HG02623 (cell line): Measurements from ENCODE around the gene TGM2.

Experiments
- ATAC-seq: cut with Tn5 transposase; IDR thresholded peaks from one replicate; pipeline ENCODE4 v1.9.1; 2021; ENCODE audit warnings: moderate library complexity; ENCODE audit not compliant: unreplicated experiment

TGM2 gene

DNA sequence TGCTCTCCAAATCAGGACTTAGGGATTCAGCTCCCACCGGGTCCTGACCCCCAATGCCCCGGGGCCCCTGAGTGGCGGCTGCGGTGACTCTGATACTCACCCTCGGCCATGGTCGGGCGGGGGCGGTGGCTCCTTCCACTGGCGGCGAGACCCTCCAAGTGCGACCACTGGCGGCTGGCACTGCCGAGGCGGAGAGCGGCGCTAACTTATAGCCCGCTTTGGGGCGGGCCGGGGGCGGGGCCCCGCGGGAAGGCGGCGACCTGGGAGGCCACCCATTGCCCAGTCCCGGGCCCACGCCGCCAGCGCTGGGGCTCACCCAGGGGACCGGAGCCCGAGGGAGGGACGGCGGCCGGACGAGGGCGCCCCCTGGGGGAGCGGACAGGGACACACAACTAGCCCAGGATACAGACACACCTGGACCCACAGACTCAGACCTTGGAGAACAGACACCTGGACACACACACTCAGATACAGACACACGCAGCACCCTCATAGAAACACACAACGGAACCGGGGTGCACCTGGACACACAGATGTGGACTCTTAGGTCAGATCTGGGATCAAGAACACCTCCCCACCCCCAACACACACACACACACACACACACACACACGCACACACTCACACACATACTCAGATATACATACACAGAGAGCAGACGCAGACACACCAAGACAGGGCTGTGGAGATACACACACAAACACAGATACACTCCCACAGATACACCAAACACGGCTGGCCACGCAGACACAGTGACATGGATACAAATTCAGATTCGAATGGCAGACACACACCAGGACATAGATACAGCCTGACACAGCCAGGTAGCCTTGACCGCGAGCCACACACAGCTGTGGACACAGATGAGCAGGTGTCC, at the start of gene TGM2:
TSS of gene TGM2 (minus strand) at position 182 of the 877 bp plus-strand sequence. CDS start at position 110, 72 bp downstream.
- no peak for ATAC-seq

DNA sequence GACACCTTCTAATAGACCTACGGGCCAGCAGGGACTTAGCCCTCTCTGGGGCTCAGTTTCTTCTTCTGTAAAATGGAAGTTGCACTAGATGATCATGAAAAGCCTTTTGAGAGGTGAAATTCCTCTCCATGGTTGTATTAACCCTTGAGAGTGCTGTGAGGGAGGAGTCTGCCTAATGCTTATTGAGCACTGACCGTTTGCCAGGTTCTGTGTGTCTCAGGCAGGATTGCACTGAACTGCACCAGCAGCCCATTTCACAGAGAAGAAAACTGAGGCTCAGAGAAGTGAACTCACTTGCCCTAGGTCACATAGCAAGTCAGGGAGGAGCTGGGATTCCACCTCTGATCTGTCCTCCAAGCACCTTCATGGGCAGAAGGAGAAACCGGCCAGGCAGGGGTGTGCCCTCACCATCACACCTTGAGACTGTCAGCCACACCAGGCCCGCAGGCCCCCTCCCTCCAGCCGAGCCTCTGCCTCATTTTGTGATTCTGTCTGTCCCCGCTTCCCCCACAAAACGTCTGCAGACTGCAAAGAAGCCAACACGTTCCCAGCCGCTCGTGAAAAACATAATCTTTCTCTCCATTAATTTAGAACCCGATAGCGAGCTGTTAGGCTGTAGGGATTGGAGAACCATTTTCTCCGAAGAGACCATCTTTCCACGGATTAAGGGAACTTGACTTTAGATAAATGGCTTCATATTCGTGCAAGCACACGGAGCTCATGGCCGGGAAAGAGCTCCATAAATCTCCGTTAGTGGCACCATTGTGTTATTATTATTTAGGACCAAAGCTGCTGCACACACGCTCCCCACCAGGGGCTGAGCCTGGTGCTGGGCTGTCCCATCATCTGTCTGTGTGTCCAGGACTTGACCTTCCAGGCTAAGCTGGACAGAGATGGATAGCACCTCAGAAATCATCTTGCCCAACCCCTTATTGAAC, 49.5 kb upstream of the TGM2 start:
- ATAC-seq, result no peak

DNA sequence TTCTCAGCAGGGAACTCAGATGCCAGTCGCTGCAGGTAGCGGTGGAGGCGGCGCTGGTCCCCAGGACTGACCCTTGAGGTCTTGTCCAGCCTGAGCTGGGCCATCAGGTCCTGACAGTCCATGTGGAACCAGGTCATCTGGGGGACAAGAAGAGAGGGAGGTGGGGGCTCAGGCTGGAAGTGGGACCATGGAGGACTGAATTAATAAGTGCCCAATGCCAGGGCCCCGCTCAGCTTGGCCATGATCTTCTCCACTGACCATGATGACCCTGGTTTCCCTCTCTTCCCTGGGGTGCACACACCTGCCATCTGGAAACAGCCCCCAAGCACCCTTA, 48.5 kb upstream of the TGM2 start:
- ATAC-seq, result no peak

- ATAC-seq, result no peak
Observed at GRCh38 chr20:38212806-38213606, 47.9 kb upstream of the TGM2 start.

DNA sequence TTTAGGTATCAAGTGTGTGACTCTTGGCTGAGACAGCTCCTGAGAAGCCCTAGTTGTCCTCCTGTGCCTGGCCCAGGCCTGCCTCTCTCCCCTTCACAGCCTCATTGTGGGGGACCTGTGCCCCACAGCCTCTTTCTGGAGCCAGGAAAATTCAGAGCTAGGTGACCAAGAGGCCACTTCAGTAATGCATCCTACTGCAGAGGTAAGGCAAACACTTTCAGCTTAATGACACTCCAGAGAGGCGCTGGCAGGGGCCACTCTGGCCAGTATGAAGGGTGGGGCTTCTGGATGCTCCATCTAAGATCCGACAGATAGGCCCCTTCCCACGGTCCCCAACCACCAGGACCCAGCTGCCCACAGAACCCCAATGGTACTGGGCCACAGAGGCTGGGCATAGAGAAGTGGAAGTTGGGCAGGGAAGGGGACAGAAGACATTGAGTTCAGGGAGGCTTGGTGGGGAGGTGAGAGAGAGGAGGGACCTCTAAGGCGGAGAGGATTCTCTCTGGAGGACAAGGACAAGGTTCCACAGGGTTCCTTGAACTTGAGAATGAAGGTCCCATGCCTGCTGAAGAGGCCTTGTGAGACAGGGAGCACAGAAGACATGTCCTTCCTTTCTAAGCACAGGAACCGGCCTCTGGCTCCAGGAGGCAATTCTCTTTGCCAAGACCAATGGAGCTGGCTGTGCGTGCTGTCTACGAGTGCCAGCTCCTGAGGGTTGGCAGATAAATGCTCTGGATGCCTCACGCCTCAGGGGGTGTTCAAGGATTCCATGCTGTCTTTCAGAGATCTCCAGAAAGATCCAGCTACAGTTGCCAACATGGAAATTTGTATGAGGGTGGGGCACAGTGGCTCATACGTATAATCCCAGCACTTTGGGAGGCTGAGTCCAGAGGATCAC, 46.4 kb upstream of the TGM2 start:
- no peak for ATAC-seq

DNA sequence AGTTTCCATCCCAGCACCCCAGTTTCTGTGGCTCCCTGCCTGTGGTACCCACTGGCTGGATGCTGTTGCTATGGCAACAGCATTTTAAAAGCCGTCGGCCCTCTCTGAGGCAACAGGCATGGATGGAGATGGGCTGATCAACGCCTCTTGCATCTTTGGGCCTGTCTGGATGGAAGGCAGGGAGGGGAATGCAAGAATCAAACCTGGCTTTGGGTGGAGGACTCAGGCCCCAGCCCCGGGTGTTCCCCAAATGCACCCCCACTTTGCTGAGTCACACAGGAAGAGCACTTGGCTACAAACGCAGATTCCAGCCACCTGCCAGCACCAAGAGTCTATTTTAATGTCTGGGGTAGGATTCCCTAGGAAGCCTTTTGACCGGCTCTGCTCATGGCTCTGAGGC, 45.7 kb upstream of the TGM2 start:
- no peak for ATAC-seq

DNA sequence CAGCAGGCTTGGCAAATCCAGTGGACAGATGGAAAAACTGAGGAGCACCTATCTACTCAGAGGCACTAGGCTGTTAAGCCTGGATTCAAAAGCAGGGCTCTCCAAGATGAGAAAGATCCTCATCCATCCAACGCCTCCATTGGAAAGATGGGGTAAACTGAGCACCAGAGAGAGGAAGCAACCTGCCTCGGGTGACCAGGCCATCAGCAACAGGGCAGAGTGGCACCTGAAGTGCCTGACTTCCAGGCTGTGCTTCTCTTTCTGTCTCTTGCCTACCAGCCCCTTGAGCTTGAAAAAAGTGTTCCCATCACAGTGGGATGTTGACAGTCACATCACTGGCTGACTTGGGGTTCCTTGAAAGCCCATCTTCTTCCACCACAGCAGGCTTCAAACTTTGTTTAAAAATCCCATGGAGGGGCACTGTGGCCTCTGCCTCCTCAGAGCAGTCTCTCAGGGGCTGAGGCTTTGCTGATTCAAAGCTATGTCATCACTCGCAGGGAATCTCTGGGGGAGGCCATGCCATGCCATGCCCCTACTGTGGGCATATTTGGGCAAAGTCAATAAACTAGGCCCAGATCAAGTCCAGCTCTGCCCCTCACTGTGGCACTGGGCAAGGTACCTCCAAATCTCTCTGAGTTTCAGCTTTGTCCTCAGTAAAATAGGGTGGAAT, 44.8 kb upstream of the TGM2 start:
- no peak for ATAC-seq

GRCh38 chr20:38209054-38209675, 44.1 kb upstream of the TGM2 start:
- ATAC-seq, result no peak

DNA sequence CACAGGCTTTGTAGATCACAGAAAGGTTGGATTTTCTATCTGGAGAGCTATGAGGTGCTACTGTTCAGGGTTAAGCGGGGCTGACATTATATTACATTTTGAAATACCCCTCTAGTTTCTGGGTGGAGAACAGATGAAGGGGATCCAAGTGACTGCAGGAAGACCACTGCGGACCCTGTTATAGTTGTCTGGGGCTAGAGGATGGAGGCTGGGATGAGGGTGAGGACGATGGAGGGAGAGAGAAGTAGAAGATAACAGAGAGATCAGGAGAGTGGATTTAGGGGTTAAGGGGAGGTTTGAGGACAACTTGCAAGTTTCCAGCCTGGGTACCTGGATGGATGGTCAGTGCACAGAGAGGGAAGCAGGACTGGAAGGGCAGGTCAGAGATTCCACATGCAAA, 43.5 kb upstream of the TGM2 start:
- ATAC-seq, result no peak

DNA sequence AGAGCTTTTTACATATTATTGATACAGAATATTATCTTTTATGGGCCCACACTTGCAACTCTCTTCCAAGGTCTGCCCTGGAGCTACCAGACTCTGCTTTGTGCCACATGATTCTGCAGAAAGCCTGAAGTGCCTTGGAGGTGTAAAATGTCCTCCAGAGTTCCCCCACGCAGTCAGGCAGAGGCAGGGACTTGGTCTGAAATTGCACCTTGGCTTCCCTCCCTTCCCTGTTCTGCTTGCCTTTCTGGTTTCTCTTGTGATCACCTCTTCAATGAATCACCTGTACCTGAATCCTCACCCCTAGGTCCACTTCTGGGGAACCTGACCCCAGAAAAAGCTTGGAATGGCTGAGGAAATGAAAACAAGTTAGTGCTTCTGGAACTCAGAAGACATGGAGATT, 43.0 kb upstream of the TGM2 start:
- no peak for ATAC-seq

DNA sequence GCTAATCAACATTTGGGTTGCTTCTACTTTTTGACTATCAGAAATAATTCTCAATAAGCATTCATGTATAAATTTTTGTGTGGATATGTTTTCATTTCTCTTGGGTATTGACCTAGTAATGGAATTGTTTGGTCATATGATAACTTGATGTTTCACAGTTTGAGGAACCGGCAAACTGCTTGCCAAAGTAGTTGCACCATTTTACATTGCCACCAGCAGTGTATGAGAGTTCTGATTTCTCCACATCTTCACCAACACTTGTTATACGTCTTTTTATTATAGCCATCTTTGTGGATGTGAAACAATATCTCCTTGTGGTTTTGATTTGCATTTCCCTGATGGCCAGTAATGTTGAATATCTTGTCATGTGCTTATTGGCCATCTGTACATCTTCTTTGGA, 42.6 kb upstream of the TGM2 start:
- ATAC-seq, result no peak

GRCh38 chr20:38205001-38205400, 39.9 kb upstream of the TGM2 start:
- ATAC-seq, result no peak

DNA sequence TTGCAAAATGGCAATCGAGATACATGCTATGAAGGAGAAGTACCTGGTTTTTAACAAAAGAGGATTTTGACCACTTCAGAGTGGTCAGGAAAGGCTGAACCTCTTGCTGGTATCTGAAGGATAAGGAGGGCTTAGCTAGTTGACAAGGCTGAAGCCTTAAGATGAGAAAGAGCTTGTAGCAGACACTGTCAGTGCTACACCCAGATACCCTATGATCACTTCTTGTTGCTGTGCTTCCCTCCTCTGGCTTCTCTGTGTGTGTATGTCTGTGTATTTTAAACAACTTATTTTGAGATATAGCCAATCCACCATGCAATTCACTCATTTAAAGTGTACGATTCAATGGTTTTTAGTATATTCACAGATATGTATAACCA, 38.9 kb upstream of the TGM2 start:
- no peak for ATAC-seq

DNA sequence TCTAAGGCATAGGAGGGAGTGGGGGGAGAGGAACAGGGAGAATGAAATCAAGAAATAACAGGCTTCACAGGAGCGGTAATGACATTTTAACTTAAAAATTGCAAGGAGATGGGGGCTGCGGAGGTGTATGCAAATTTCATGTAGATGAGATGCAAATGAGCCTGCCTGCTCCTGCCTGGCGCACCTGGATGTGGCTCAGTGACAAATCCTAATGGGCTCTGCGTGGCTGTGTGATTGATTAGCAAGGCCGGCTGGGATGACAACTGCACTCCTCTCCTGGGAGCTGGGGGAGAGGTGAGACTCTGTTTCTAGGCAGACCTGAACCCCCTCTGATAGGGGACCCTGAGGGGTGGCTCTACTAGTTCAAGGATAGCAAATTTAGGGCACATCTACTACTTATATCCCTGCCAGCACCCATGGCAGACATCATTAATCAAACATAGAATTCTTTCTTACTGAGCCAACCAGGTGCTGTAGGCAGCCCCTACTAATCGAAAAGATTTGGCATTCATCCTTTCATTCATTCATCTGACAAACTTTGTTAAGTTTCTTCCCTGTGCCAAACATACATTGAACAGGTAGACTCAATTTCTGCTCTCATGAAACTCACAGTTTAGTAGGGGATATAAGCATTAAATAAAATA, 38.4 kb upstream of the TGM2 start:
- no peak for ATAC-seq

GRCh38 chr20:38202982-38203293, 37.9 kb upstream of the TGM2 start:
- ATAC-seq, result no peak

GRCh38 chr20:38202153-38202981, 37.3 kb upstream of the TGM2 start:
- ATAC-seq, result no peak

DNA sequence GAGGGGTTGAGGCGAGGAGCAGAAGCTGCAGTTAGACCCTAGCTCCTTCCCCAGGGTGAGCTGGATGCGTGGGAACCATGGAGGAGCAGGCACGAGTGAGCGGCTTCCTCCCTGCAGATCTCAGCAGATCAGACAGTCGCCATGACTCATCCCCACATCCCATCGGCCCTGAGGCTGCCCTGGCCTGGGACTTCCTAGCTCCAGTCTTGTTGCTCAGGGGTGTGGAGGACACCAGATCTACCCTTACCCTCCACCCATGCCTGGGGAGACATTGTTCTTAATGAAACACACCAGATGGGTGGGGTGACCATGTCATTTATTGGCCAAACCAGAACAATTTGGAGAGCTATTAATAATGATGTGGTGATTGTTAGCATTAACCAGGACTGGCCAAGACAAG, 36.3 kb upstream of the TGM2 start:
- no peak for ATAC-seq

DNA sequence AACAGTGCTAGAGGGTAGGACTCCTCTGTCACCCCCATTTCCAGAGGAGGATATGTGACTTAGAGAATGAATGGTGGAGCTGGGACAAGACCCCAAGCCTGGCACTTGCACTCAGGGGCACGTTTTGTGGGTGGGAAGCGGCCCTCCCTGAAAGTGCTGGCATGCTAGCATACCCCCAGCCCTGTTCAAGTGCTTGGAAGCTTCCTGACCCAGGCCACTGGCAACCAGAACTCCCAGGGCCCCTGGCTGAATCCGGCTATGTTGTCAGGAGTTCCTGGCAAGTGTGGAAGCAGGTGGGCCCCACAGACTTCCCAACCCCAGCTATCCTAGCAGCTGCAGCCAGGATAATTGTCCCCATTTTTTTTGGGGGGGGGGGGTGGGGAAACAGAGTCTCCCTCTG, 35.6 kb upstream of the TGM2 start:
- ATAC-seq, result no peak
